ENCODE measurements around the gene SSBP3. TPM values are rescaled to one million over a fixed set of nuclear protein-coding genes. Genes with fewer than 3 reads are reported as not detected.

The SSBP3 gene
- total RNA-seq, 1 donor from 2014 or later = 84.4 TPM

DNA sequence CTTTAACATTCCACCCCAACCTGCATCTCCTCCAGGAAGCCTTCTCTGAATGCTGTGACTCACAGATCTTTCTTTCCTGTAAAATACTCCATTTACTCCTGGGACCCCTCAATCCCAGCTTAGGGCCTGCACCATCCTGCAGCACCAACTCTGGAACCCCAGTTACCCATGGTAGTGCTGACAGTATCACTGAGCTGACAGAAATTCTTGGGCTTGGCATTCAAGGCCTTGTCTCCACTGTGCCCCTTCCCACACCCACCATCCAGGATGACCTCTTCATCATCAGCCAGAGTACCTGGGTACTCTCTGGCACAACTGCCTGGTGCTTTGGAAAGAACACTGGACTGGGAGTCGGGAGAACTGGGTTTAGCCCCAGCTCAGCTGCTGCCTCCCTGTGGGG is 214.7 kb downstream of the SSBP3 start:
- no peak overlapping the region for H3K4me3 Mint-ChIP-seq (ENCODE audit: low read depth)
- no peaks in the 10 kb centered on the region for H3K4me1 Mint-ChIP-seq (ENCODE audit: low read depth)
- H3K27ac Mint-ChIP-seq = no peak overlapping the region

GRCh38 chr1:54190526-54190925 is 215.7 kb downstream of the SSBP3 start:
- DNase-seq (ENCODE audit: low spot score) = no peak
- no peaks in the 10 kb centered on the region for H3K27me3 Mint-ChIP-seq (ENCODE audit: low read depth)
- no peaks in the 10 kb centered on the region for H3K4me1 Mint-ChIP-seq (ENCODE audit: low read depth)
- intact Hi-C loops (cut with micrococcal nuclease) = no loop called here
- no peak overlapping the region for H3K27ac Mint-ChIP-seq
- no peaks in the 10 kb centered on the region for H3K9me3 Mint-ChIP-seq
- no peak overlapping the region for H3K4me3 Mint-ChIP-seq (ENCODE audit: low read depth)
- H3K36me3 Mint-ChIP-seq (ENCODE audit: low read depth) = peaks cover 9% of the 10 kb centered on the region

More for the DNA sequence above, 214.7 kb downstream of the SSBP3 start:
- intact Hi-C loops (cut with micrococcal nuclease) = no loop called here
- no peaks in the 10 kb centered on the region for H3K9me3 Mint-ChIP-seq
- no peaks in the 10 kb centered on the region for H3K27me3 Mint-ChIP-seq (ENCODE audit: low read depth)
- peaks cover 5% of the 10 kb centered on the region for H3K36me3 Mint-ChIP-seq (ENCODE audit: low read depth)
- DNase-seq (ENCODE audit: low spot score) = no peak

- Mint-ChIP-seq H3K27ac (no peak overlapping the region), H3K9me3 (no peaks in the 10 kb centered on the region), H3K27me3 (ENCODE audit: low read depth) (no peaks in the 10 kb centered on the region), H3K36me3 (ENCODE audit: low read depth) (peaks cover 8% of the 10 kb centered on the region), H3K4me1 (ENCODE audit: low read depth) (no peaks in the 10 kb centered on the region), H3K4me3 (ENCODE audit: low read depth) (no peak overlapping the region)
- intact Hi-C loops (cut with micrococcal nuclease) = no loop called here
- no peak for DNase-seq (ENCODE audit: low spot score)
These were observed 217.9 kb downstream of the SSBP3 start for GRCh38 chr1:54188291-54188690.

- intact Hi-C loops (cut with micrococcal nuclease) = no loop called here
- DNase-seq (ENCODE audit: low spot score) = no peak
These were observed 220.1 kb downstream of the SSBP3 start for GRCh38 chr1:54186056-54186455.

GRCh38 chr1:54180701-54181360 is 225.4 kb downstream of the SSBP3 start:
- intact Hi-C loops (cut with micrococcal nuclease) = loop anchor here (1.0 kb wide), 2 partner anchors 48 to 308 kb away; no protein-coding TSS in a partner anchor
- H3K27ac Mint-ChIP-seq = no peak overlapping the region
- H3K4me3 Mint-ChIP-seq (ENCODE audit: low read depth) = no peak overlapping the region
- no peaks in the 10 kb centered on the region for H3K4me1 Mint-ChIP-seq (ENCODE audit: low read depth)
- peaks cover 1% of the 10 kb centered on the region for H3K36me3 Mint-ChIP-seq (ENCODE audit: low read depth)
- no peaks in the 10 kb centered on the region for H3K9me3 Mint-ChIP-seq
- DNase-seq (ENCODE audit: low spot score) = no peak
- no peaks in the 10 kb centered on the region for H3K27me3 Mint-ChIP-seq (ENCODE audit: low read depth)

More at GRCh38 chr1:54186056-54186455, 220.1 kb downstream of the SSBP3 start:
- Mint-ChIP-seq H3K27ac (no peak overlapping the region), H3K36me3 (ENCODE audit: low read depth) (peaks cover 4% of the 10 kb centered on the region), H3K9me3 (no peaks in the 10 kb centered on the region), H3K27me3 (ENCODE audit: low read depth) (no peaks in the 10 kb centered on the region), H3K4me3 (ENCODE audit: low read depth) (no peak overlapping the region), H3K4me1 (ENCODE audit: low read depth) (no peaks in the 10 kb centered on the region)

DNA sequence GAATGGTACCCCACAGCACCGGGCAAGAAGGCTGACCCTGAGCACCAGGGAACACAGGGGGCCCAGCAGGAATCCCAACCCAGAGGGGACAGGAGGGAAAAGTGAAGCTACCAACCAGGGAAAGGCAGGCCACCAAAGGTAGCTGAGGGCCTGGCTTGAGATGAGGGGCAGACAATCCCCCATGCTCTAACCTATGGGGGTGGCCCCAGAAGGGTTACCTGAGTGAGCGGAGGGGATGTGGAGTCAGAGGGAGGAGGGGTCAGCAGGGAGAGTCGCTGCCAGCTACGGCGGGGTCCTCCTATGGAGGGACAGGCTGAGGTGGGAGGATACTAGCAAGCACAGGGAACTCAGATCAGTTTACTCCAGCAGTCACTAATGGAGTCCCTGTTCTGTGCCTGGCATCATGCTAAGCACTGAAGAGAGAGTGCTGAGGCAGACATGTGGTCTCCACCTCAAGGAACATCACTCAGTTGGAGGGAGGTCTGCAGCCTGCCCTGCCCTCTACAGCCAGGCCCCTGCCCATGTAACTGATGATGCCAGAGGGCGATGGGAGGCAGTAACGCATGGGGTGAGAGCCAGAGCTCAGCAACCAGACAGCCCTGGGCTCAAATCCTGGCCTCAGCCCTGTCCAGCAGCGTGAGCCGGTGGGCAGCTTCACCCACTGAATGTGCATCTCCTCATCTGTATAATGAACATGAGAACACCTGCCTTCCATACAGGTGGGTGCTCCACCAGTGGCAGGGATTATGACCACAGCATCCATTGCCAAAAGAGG is 227.7 kb downstream of the SSBP3 start:
- Mint-ChIP-seq H3K27me3 (ENCODE audit: low read depth) (no peaks in the 10 kb centered on the region), H3K36me3 (ENCODE audit: low read depth) (no peaks in the 10 kb centered on the region), H3K4me3 (ENCODE audit: low read depth) (no peak overlapping the region), H3K4me1 (ENCODE audit: low read depth) (peaks cover 4% of the 10 kb centered on the region), H3K27ac (no peak overlapping the region), H3K9me3 (no peaks in the 10 kb centered on the region)
- no peak for DNase-seq (ENCODE audit: low spot score)
- intact Hi-C loops (cut with micrococcal nuclease) = no loop called here

- Mint-ChIP-seq H3K27me3 (ENCODE audit: low read depth) (no peaks in the 10 kb centered on the region), H3K4me3 (ENCODE audit: low read depth) (no peak overlapping the region), H3K27ac (no peak overlapping the region), H3K4me1 (ENCODE audit: low read depth) (peaks cover 4% of the 10 kb centered on the region), H3K36me3 (ENCODE audit: low read depth) (no peaks in the 10 kb centered on the region), H3K9me3 (no peaks in the 10 kb centered on the region)
- intact Hi-C loops (cut with micrococcal nuclease) = no loop called here
- no peak for DNase-seq (ENCODE audit: low spot score)
These were observed 228.5 kb downstream of the SSBP3 start for GRCh38 chr1:54177726-54178125.

DNA sequence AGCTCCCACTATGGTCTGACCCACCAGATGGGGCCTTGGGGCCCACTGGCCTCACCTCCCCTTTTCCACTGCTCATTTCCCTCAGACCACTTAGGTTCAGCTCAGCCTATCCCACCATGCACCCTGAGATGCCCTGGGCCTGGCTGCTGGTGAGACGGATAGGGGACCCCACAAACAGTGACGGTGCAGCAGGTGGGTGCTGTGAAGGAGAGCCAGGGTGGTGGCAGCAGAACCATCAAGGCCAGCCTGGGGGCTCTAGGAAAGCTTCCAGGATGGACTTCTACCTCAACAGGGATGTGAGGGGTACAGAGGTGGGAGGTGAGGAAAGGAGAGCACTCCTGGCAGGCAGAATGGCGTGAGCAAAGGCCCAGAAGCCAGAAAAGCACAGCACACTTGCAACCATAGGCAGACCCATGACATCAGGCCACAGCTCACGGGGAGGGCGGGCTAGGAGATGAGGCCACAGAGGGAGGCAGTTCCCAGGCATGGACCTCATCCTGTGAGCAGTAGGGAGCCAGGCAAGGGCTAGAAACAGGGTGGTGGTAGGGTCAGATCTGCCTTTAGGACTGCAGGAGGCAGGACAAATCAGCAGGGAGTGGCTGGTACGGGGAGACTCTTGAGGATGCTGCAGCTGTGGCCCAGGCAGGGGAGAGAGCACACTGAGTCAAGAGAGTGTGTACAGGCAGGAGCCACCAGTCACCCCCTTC is 229.4 kb downstream of the SSBP3 start:
- Mint-ChIP-seq H3K27me3 (ENCODE audit: low read depth) (no peaks in the 10 kb centered on the region), H3K36me3 (ENCODE audit: low read depth) (no peaks in the 10 kb centered on the region), H3K9me3 (no peaks in the 10 kb centered on the region), H3K4me1 (ENCODE audit: low read depth) (peaks cover 4% of the 10 kb centered on the region), H3K27ac (no peak overlapping the region), H3K4me3 (ENCODE audit: low read depth) (no peak overlapping the region)
- DNase-seq (ENCODE audit: low spot score) = no peak
- intact Hi-C loops (cut with micrococcal nuclease) = no loop called here

Other genes with a start within 250 kb of the SSBP3 start
- 10.2 and 12.2 TPM in 2 replicates for gene CYB5RL, start 206.4 kb downstream of the SSBP3 start, total RNA-seq
- 130 and 134 TPM in 2 replicates for gene MRPL37, start 206.2 kb downstream of the SSBP3 start, total RNA-seq
- gene ACOT11, start 141.8 kb upstream of the SSBP3 start, total RNA-seq = 1.8 and 2.3 TPM in 2 replicates
- not detected in 2 replicates for gene FAM151A, start 217.1 kb upstream of the SSBP3 start, total RNA-seq
- 0.16 TPM in 2 replicates for gene MROH7, start 235.4 kb upstream of the SSBP3 start, total RNA-seq